GM12878 (cell line): Measurements from ENCODE around the gene DNMT3A. TPM values are rescaled to one million over a fixed set of nuclear protein-coding genes. Genes with fewer than 3 reads are reported as not detected.
A peak's percentile ranks its signal among the peaks of the same experiment; 100 is the strongest.

Experiments
- ATAC-seq: fragments of 200-7000 bp; cut with Tn5 transposase; 3 replicates; pipeline ENCODE4 v1.9.1; 2020; ENCODE audit warnings: mild to moderate bottlenecking, moderate library complexity
- BruUV-seq: library from RNA; stranded (reverse); fragments of 400-500 nt; replicated peaks from 2 replicates; lab custom pipeline; 2021; lab: Mats Ljungman, UMichigan
- CTCF ChIA-PET: fragments of 300-600 bp; sonication (Branson Sonifier 250); formaldehyde crosslinking; extraction: SDS; loops from one replicate; lab custom pipeline; 2021; ENCODE audit warnings: inconsistent platforms; lab: Yijun Ruan, JAX
- POLR2A ChIA-PET: fragments of 350-600 bp; formaldehyde crosslinking; extraction: SDS; loops from one replicate; lab custom pipeline; 2021; ENCODE audit warnings: inconsistent platforms; lab: Charles Lee
- RAD21 ChIA-PET: fragments of 300-600 bp; sonication (Branson Sonifier 250); formaldehyde crosslinking; loops from one replicate; lab custom pipeline; 2023; ENCODE audit warnings: antibody characterized with exemption; ENCODE audit not compliant: unreplicated experiment; lab: Charles Lee
- SMC1A ChIA-PET: fragments of 300-600 bp; sonication (Branson Sonifier 250); formaldehyde crosslinking; loops from one replicate; lab custom pipeline; 2023; ENCODE audit not compliant: unreplicated experiment, uncharacterized antibody; lab: Charles Lee
- DNase-seq: peaks from one replicate; pipeline ENCODE4 v3.0.0-alpha.2; 2011; ENCODE audit warnings: low read depth, low spot score
- FAIRE-seq: peaks from 3 replicates; lab custom pipeline; 2011; peaks lifted over from hg19 to GRCh38; lab: Jason Lieb, UNC
- H2AFZ ChIP-seq: 2 replicates; pipeline ENCODE4 v1.6.0; 2011; ENCODE audit warnings: low read depth, low read length, control low read depth; ENCODE audit not compliant: control insufficient read depth
- H3K27ac ChIP-seq: 2 replicates; pipeline ENCODE4 v1.5.1; 2011; ENCODE audit warnings: control low read depth; ENCODE audit not compliant: control insufficient read depth, insufficient read depth
- H3K27me3 ChIP-seq, 2 experiments: replicated peaks in 1 of 2; 2 replicates each; pipeline versions ENCODE4 v1.6.0 to v1.6.1; 2011; ENCODE audit warnings: low read length in 1 of 2; ENCODE audit not compliant: control insufficient read depth in 2 of 2, insufficient read depth in 2 of 2
- H3K36me3 ChIP-seq, 2 experiments: 2 replicates each; pipeline ENCODE4 v1.5.1; 2011; ENCODE audit warnings: low read length in 1 of 2; ENCODE audit not compliant: control insufficient read depth in 2 of 2, insufficient read depth in 2 of 2
- H3K4me1 ChIP-seq: 2 replicates; pipeline ENCODE4 v1.6.1; 2011; ENCODE audit warnings: mild to moderate bottlenecking, low read length, moderate library complexity, mixed read lengths; ENCODE audit not compliant: control insufficient read depth, insufficient read depth
- H3K4me2 ChIP-seq: 2 replicates; pipeline ENCODE4 v1.6.0; 2011; ENCODE audit warnings: control low read depth; ENCODE audit not compliant: control insufficient read depth, insufficient read depth
- H3K4me3 ChIP-seq: fragments of 200-600 bp; sonication (generic); 2 replicates; pipeline ENCODE4 v1.5.1; 2016
- H3K79me2 ChIP-seq: 2 replicates; pipeline ENCODE4 v1.6.0; 2011; ENCODE audit warnings: low read length; ENCODE audit not compliant: control insufficient read depth, insufficient read depth
- H3K9ac ChIP-seq: 2 replicates; pipeline ENCODE4 v1.8.0; 2011; ENCODE audit warnings: low read length, control low read depth, mixed read lengths; ENCODE audit not compliant: control insufficient read depth, insufficient read depth
- H3K9me3 ChIP-seq: replicated peaks from 3 replicates; pipeline ENCODE4 v1.5.1; 2011; ENCODE audit warnings: mild to moderate bottlenecking, low read length; ENCODE audit not compliant: control insufficient read depth, insufficient read depth
- H4K20me1 ChIP-seq: 2 replicates; pipeline ENCODE4 v1.6.0; 2011; ENCODE audit not compliant: control insufficient read depth, insufficient read depth
- CBX5 ChIP-seq: sonication (generic); IDR thresholded peaks from 2 replicates; pipeline ENCODE4 v1.6.1; 2016; ENCODE audit warnings: low read depth, moderate library complexity, mild to moderate bottlenecking, inconsistent platforms
- CHD2 ChIP-seq: IDR thresholded peaks from 2 replicates; pipeline ENCODE4 v1.6.1; 2011; ENCODE audit warnings: low read depth, low read length, improper control_type of control experiment, borderline replicate concordance
- ETV6 ChIP-seq, 2 experiments: fragments of 450-650 bp in 1 of 2; IDR thresholded peaks in 1 of 2; conservative IDR thresholded peaks in 1 of 2; 2 replicates each; pipeline ENCODE4 v1.6.1; 2014; ENCODE audit warnings: antibody characterized with exemption in 1 of 2, borderline replicate concordance in 1 of 2, low read depth in 1 of 2, mild to moderate bottlenecking in 1 of 2, moderate library complexity in 1 of 2
- IKZF2 ChIP-seq, 2 experiments: fragments of 450-650 bp; IDR thresholded peaks; 2 replicates each; pipeline ENCODE4 v1.6.1; 2017; ENCODE audit warnings: mild to moderate bottlenecking in 2 of 2, moderate library complexity in 2 of 2
- KDM1A ChIP-seq: fragments of 200-600 bp; sonication (generic); IDR thresholded peaks from 2 replicates; pipeline ENCODE4 v1.6.1; 2016; ENCODE audit warnings: borderline replicate concordance
- NBN ChIP-seq: fragments of 450-650 bp; IDR thresholded peaks from 2 replicates; pipeline ENCODE4 v1.6.1; 2016
- POLR2AphosphoS5 ChIP-seq: IDR thresholded peaks from 2 replicates; pipeline ENCODE4 v1.6.1; 2011; ENCODE audit warnings: mild to moderate bottlenecking, low read length, inconsistent platforms
- SMARCA5 ChIP-seq: fragments of 450-650 bp; IDR thresholded peaks from 2 replicates; pipeline ENCODE4 v1.6.1; 2017; ENCODE audit warnings: mild to moderate bottlenecking
- SP1 ChIP-seq: IDR thresholded peaks from one replicate; pipeline ENCODE4 v1.6.1; 2011; ENCODE audit warnings: low read depth, low read length
- TAF1 ChIP-seq: IDR thresholded peaks from 2 replicates; pipeline ENCODE4 v1.6.1; 2011; ENCODE audit warnings: mild to moderate bottlenecking, low read depth, low read length, borderline replicate concordance
- TBL1XR1 ChIP-seq: IDR thresholded peaks from 2 replicates; pipeline ENCODE4 v1.6.1; 2012; ENCODE audit warnings: low read depth, low read length, improper control_type of control experiment
- ZBED1 ChIP-seq: IDR thresholded peaks from 2 replicates; pipeline ENCODE4 v1.6.1; 2016; ENCODE audit warnings: borderline replicate concordance
- WGBS: methylation state at CpG from one replicate; pipeline ENCODE4 v1.1.6; 2016; ENCODE audit warnings: low lambda C conversion rate; ENCODE audit not compliant: insufficient replicate concordance, insufficient coverage; ENCODE audit errors: missing lambda C conversion rate; 5-methylcytosine and 5-hydroxymethylcytosine counted together
- in situ Hi-C: fragments of 300-500 bp; cut with MboI; formaldehyde crosslinking; loops from 9 replicates; pipeline ENCODE4 v1.14.3; 2018; ENCODE audit warnings: mixed read lengths
- intact Hi-C: fragments of 100-400 bp; cut with micrococcal nuclease; formaldehyde crosslinking; loops from one replicate; pipeline ENCODE4 v1.14.2; 2022; ENCODE audit not compliant: unreplicated experiment
- polyA plus RNA-seq, 11 experiments: library from polyadenylated mRNA; depleted of rRNA in 4 of 11; unstranded in 6 of 11; stranded (reverse) in 5 of 11; fragments of >200 nt; fragmentation: Nextera tagmentation in 4 of 11; fragmentation: Illumina TruSeq in 1 of 11; extraction: Ambion mirVana in 4 of 11; extraction: Trizol in 1 of 11; gene quantifications; 1 replicate in 1 of 11; 2 replicates in 10 of 11; pipeline versions ENCODE4 v1.2.1 to v1.2.3, GENCODE V29; 2011 to 2016; ENCODE audit warnings: inconsistent platforms in 2 of 11, missing spikeins in 2 of 11, low read depth in 1 of 11
- total RNA-seq, 4 experiments: library from RNA; depleted of rRNA in 3 of 4; stranded (reverse); fragments of >200 nt in 3 of 4; fragmentation: Illumina TruSeq in 1 of 4; extraction: Trizol in 1 of 4; gene quantifications; 2 replicates each; pipeline versions ENCODE4 v1.2.1 to v1.2.3, GENCODE V29; 2013 to 2021
- TF ChIP-seq, protein P1 (sequence below): IDR thresholded peaks from 2 replicates; pipeline ENCODE4 v1.6.1; 2011; ENCODE audit warnings: low read depth, mild to moderate bottlenecking, low read length, moderate library complexity, borderline replicate concordance; ENCODE audit errors: extremely low read depth
- TF ChIP-seq, protein P2 (sequence below): fragments of 450-650 bp; IDR thresholded peaks from 2 replicates; pipeline ENCODE4 v1.6.1; 2017; ENCODE audit warnings: mild to moderate bottlenecking
- TF ChIP-seq, protein P3 (sequence below): fragments of 150-350 bp; IDR thresholded peaks from 2 replicates; pipeline ENCODE4 v1.6.1; 2014; ENCODE audit warnings: mild to moderate bottlenecking, low read depth, low read length
- TF ChIP-seq, protein P4 (sequence below): IDR thresholded peaks from 2 replicates; pipeline ENCODE4 v1.6.1; 2012; ENCODE audit warnings: improper control_type of control experiment, low read depth, low read length; ENCODE audit not compliant: insufficient replicate concordance

Gene DNMT3A
- total and polyA plus RNA-seq, 10 of the 15 experiments (the other 5 are each of a cell fraction or from before 2014, with no cell fraction given), result 7.4 to 51.6 (median 17.4) TPM

DNA sequence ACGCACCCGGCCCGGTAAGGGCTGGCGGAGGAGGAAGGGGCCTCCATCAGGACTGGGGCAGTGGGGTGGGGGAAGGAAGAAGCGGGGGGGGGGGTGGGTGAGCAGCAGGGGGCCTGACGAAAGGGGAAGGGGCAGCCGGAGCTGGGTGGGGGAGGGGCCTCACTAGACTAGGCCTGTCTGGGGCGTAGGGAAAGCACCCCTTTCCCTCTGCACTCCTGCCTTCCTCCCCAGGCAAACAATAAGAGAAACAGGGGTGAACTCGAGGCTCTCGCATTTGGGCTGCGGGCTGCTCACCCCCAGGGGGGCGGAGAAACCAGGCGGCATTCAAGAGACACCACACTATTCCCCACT is 90.7 kb downstream of the DNMT3A start:
- Histone ChIP-seq H2AFZ (no peak overlapping the region), H3K27me3 (no peaks in the 10 kb centered on the region), H3K36me3 (peaks cover 12 to 14% of the 10 kb centered on the region in 2 experiments), H3K9me3 (no peaks in the 10 kb centered on the region), H3K27ac (peak overlapping the region; percentile 83), H3K4me2 (peak overlapping the region; percentile 94), H3K9ac (peak overlapping the region; percentile 80), H3K4me1 (peaks cover 11% of the 10 kb centered on the region), H3K4me3 (peak overlapping the region; percentile 73), H3K79me2 (peaks cover 15% of the 10 kb centered on the region), H4K20me1 (no peaks in the 10 kb centered on the region)
- in situ Hi-C loops (no loop called here), intact Hi-C loops (no loop called here)
- peak; percentile 55 for ATAC-seq
- ChIA-PET CTCF (interaction anchor here (0.6 to 2.9 kb wide), 4 partner anchors 22 to 498 kb away, joined by 3 to 14 read pairs (median 10); no protein-coding TSS in a partner anchor), SMC1A (interaction anchor here (1.0 to 2.0 kb wide), 4 partner anchors 22 to 42 kb away, joined by 3 to 11 read pairs (median 10); no protein-coding TSS in a partner anchor), POLR2A (interaction anchor here (0.5 to 1.9 kb wide), 4 partner anchors 11 to 111 kb away, joined by 4 to 7 read pairs (median 6); no protein-coding TSS in a partner anchor), RAD21 (interaction anchor here (1.0 to 3.1 kb wide), 4 partner anchors 17 to 57 kb away, joined by 3 to 15 read pairs (median 5); no protein-coding TSS in a partner anchor)
- no peak for DNase-seq
- no TSS peak for BruUV-seq
- no peak for FAIRE-seq
- 100% methylated on average over 3 of the region's 13 CpGs for whole genome bisulfite sequencing
- TF ChIP-seq CHD2 (no peak), TBL1XR1 (no peak), SMARCA5 (no peak), SP1 (no peak), ZBED1 (no peak), ETV6 (conservative IDR thresholded peaks at IDR 0.05 in 1 of 2, IDR thresholded peaks at IDR 0.05 in 1 of 2; ENCODE audit: borderline replicate concordance in 1 of 2, low read depth in 1 of 2) (no peak), TAF1 (no peak), CBX5 (no peak), KDM1A (no peak), POLR2AphosphoS5 (no peak), IKZF2 (IDR thresholded peaks at IDR 0.05) (no peak), NBN (no peak)
- TF ChIP-seq, protein P1, sequence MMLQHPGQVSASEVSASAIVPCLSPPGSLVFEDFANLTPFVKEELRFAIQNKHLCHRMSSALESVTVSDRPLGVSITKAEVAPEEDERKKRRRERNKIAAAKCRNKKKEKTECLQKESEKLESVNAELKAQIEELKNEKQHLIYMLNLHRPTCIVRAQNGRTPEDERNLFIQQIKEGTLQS, result no peak
- TF ChIP-seq, protein P2, sequence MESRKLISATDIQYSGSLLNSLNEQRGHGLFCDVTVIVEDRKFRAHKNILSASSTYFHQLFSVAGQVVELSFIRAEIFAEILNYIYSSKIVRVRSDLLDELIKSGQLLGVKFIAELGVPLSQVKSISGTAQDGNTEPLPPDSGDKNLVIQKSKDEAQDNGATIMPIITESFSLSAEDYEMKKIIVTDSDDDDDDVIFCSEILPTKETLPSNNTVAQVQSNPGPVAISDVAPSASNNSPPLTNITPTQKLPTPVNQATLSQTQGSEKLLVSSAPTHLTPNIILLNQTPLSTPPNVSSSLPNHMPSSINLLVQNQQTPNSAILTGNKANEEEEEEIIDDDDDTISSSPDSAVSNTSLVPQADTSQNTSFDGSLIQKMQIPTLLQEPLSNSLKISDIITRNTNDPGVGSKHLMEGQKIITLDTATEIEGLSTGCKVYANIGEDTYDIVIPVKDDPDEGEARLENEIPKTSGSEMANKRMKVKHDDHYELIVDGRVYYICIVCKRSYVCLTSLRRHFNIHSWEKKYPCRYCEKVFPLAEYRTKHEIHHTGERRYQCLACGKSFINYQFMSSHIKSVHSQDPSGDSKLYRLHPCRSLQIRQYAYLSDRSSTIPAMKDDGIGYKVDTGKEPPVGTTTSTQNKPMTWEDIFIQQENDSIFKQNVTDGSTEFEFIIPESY, result no peak
- TF ChIP-seq, protein P3, sequence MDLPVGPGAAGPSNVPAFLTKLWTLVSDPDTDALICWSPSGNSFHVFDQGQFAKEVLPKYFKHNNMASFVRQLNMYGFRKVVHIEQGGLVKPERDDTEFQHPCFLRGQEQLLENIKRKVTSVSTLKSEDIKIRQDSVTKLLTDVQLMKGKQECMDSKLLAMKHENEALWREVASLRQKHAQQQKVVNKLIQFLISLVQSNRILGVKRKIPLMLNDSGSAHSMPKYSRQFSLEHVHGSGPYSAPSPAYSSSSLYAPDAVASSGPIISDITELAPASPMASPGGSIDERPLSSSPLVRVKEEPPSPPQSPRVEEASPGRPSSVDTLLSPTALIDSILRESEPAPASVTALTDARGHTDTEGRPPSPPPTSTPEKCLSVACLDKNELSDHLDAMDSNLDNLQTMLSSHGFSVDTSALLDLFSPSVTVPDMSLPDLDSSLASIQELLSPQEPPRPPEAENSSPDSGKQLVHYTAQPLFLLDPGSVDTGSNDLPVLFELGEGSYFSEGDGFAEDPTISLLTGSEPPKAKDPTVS, result no peak
- TF ChIP-seq, protein P4, sequence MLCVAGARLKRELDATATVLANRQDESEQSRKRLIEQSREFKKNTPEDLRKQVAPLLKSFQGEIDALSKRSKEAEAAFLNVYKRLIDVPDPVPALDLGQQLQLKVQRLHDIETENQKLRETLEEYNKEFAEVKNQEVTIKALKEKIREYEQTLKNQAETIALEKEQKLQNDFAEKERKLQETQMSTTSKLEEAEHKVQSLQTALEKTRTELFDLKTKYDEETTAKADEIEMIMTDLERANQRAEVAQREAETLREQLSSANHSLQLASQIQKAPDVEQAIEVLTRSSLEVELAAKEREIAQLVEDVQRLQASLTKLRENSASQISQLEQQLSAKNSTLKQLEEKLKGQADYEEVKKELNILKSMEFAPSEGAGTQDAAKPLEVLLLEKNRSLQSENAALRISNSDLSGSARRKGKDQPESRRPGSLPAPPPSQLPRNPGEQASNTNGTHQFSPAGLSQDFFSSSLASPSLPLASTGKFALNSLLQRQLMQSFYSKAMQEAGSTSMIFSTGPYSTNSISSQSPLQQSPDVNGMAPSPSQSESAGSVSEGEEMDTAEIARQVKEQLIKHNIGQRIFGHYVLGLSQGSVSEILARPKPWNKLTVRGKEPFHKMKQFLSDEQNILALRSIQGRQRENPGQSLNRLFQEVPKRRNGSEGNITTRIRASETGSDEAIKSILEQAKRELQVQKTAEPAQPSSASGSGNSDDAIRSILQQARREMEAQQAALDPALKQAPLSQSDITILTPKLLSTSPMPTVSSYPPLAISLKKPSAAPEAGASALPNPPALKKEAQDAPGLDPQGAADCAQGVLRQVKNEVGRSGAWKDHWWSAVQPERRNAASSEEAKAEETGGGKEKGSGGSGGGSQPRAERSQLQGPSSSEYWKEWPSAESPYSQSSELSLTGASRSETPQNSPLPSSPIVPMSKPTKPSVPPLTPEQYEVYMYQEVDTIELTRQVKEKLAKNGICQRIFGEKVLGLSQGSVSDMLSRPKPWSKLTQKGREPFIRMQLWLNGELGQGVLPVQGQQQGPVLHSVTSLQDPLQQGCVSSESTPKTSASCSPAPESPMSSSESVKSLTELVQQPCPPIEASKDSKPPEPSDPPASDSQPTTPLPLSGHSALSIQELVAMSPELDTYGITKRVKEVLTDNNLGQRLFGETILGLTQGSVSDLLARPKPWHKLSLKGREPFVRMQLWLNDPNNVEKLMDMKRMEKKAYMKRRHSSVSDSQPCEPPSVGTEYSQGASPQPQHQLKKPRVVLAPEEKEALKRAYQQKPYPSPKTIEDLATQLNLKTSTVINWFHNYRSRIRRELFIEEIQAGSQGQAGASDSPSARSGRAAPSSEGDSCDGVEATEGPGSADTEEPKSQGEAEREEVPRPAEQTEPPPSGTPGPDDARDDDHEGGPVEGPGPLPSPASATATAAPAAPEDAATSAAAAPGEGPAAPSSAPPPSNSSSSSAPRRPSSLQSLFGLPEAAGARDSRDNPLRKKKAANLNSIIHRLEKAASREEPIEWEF, result no peak
